OCI-LY7 (cell line): ENCODE measurements around the gene CDCA7L. TPM values are rescaled to one million over a fixed set of nuclear protein-coding genes. Genes with fewer than 3 reads are reported as not detected.

Experiments
- BruUV-seq: library from RNA; stranded (reverse); fragments of 400-500 nt; replicated peaks from 2 replicates; lab custom pipeline; 2021; lab: Mats Ljungman, UMichigan
- CTCF ChIA-PET: fragments of 300-600 bp; sonication (Branson Sonifier 250); formaldehyde crosslinking; loops from one replicate; lab custom pipeline; 2022; ENCODE audit warnings: antibody characterized with exemption; ENCODE audit not compliant: unreplicated experiment; lab: Charles Lee
- POLR2A ChIA-PET: fragments of 300-600 bp; sonication (Branson Sonifier 250); formaldehyde crosslinking; loops from one replicate; lab custom pipeline; 2022; ENCODE audit warnings: antibody characterized with exemption; lab: Charles Lee
- DNase-seq: peaks from one replicate; pipeline ENCODE4 v3.0.0-alpha.2; 2015; ENCODE audit warnings: low spot score
- H2AFZ ChIP-seq: fragments of 200-600 bp; sonication (generic), shearing (Covaris generic); 2 replicates; pipeline ENCODE4 v1.6.1; 2014; ENCODE audit warnings: mild to moderate bottlenecking, antibody characterized with exemption, low read length, moderate library complexity
- H3K27ac ChIP-seq: fragments of 200-600 bp; sonication (generic); 2 replicates; pipeline ENCODE4 v1.5.1; 2014; ENCODE audit warnings: mixed run types, low read depth, mild to moderate bottlenecking, moderate library complexity, low read length, inconsistent platforms; ENCODE audit not compliant: poor library complexity, severe bottlenecking
- H3K36me3 ChIP-seq: fragments of 200-600 bp; sonication (generic); 2 replicates; pipeline ENCODE4 v1.6.1; 2014; ENCODE audit warnings: mild to moderate bottlenecking, antibody characterized with exemption, low read length, moderate library complexity, mixed read lengths; ENCODE audit not compliant: insufficient read depth
- H3K4me1 ChIP-seq: fragments of 200-600 bp; sonication (generic); 2 replicates; pipeline ENCODE4 v1.5.1; 2014; ENCODE audit warnings: mild to moderate bottlenecking, low read length; ENCODE audit not compliant: insufficient read depth, poor library complexity, severe bottlenecking
- H3K4me2 ChIP-seq: fragments of 200-600 bp; sonication (generic); 2 replicates; pipeline ENCODE4 v1.6.1; 2014; ENCODE audit warnings: mild to moderate bottlenecking, low read length
- H3K4me3 ChIP-seq: fragments of 200-600 bp; sonication (generic); 2 replicates; pipeline ENCODE4 v1.5.1; 2014; ENCODE audit warnings: mild to moderate bottlenecking, low read depth, low read length; ENCODE audit not compliant: poor library complexity, severe bottlenecking
- H3K79me2 ChIP-seq: fragments of 200-600 bp; sonication (generic); 2 replicates; pipeline ENCODE4 v1.6.1; 2016; ENCODE audit warnings: low read depth, mild to moderate bottlenecking, low read length, moderate library complexity, mixed read lengths; ENCODE audit not compliant: insufficient read depth
- H3K9me2 ChIP-seq: fragments of 200-600 bp; sonication (generic); 2 replicates; pipeline ENCODE4 v1.6.1; 2016; ENCODE audit warnings: mild to moderate bottlenecking, low read length, mixed read lengths; ENCODE audit not compliant: insufficient read depth
- H3K9me3 ChIP-seq: fragments of 200-600 bp; sonication (generic); 2 replicates; pipeline ENCODE4 v1.6.1; 2014; ENCODE audit warnings: mild to moderate bottlenecking, mixed run types, low read length, mixed read lengths
- H4K20me1 ChIP-seq: fragments of 200-600 bp; sonication (generic); 2 replicates; pipeline ENCODE4 v1.6.1; 2014; ENCODE audit warnings: mild to moderate bottlenecking, antibody characterized with exemption, low read length, moderate library complexity, mixed read lengths; ENCODE audit not compliant: insufficient read depth
- EZH2phosphoT487 ChIP-seq: fragments of 200-600 bp; sonication (generic); IDR thresholded peaks from 2 replicates; pipeline ENCODE4 v1.6.1; 2018; ENCODE audit warnings: low read depth, borderline replicate concordance, mild to moderate bottlenecking, mixed run types, antibody characterized with exemption, low read length, moderate library complexity, mixed read lengths
- intact Hi-C: fragments of 100-400 bp; cut with micrococcal nuclease; formaldehyde crosslinking; loops from one replicate; pipeline ENCODE4 v1.10.0; 2022; ENCODE audit not compliant: unreplicated experiment
- total RNA-seq, 2 experiments: library from RNA; depleted of rRNA in 1 of 2; stranded (reverse); fragments of >200 nt in 1 of 2; shearing (Covaris generic) in 1 of 2; gene quantifications; 2 replicates each; pipeline ENCODE4 v1.2.3, GENCODE V29; 2014 to 2022
- TF ChIP-seq, protein P1 (sequence below): fragments of 200-600 bp; sonication (generic); conservative IDR thresholded peaks from 2 replicates; pipeline ENCODE4 v1.5.1; 2014; ENCODE audit warnings: mild to moderate bottlenecking, antibody characterized with exemption, low read length, moderate library complexity, mixed read lengths

Gene CDCA7L
- total RNA-seq, 2 experiments from 2014 or later, result 155 to 173 TPM

DNA sequence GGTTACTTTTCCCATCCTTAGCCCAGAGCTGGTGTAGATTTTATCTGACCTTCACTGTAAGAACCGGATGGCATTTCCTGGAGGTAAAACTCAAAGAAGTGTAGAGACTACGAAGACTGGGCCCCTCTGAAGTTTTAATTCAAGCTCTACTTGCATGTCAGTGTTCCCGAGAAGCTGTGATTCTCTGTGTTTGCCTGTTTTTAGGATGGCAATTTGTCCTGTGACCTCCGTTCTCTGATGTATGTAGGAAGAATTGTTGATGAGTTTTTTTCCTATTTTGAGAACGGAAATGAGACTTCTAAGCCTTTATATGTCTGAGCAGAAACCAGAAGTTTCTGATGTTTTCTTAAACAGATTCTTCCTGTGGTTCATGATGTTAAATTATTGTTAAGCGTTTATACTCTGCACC lies 94.1 kb downstream of the CDCA7L start:
- Histone ChIP-seq H3K4me3 (no peak overlapping the region), H3K9me2 (no peaks in the 10 kb centered on the region), H3K4me2 (no peak overlapping the region), H3K27ac (no peak overlapping the region), H3K9me3 (no peaks in the 10 kb centered on the region), H3K79me2 (no peaks in the 10 kb centered on the region), H3K36me3 (no peaks in the 10 kb centered on the region), H3K4me1 (peaks cover 5% of the 10 kb centered on the region), H2AFZ (no peak overlapping the region), H4K20me1 (no peaks in the 10 kb centered on the region)
- BruUV-seq, result no TSS peak
- POLR2A ChIA-PET, result interaction anchor here (0.7 to 2.6 kb wide), 4 partner anchors 9 to 1883 kb away, joined by 3 to 11 read pairs (median 3); no protein-coding TSS in a partner anchor
- TF ChIP-seq, protein P1, sequence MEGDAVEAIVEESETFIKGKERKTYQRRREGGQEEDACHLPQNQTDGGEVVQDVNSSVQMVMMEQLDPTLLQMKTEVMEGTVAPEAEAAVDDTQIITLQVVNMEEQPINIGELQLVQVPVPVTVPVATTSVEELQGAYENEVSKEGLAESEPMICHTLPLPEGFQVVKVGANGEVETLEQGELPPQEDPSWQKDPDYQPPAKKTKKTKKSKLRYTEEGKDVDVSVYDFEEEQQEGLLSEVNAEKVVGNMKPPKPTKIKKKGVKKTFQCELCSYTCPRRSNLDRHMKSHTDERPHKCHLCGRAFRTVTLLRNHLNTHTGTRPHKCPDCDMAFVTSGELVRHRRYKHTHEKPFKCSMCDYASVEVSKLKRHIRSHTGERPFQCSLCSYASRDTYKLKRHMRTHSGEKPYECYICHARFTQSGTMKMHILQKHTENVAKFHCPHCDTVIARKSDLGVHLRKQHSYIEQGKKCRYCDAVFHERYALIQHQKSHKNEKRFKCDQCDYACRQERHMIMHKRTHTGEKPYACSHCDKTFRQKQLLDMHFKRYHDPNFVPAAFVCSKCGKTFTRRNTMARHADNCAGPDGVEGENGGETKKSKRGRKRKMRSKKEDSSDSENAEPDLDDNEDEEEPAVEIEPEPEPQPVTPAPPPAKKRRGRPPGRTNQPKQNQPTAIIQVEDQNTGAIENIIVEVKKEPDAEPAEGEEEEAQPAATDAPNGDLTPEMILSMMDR, result no peak
- no peak for TF ChIP-seq EZH2phosphoT487
- intact Hi-C loops, result no loop called here
- CTCF ChIA-PET, result no interaction called here
- no peak for DNase-seq
